HepG2 (cell line): Measurements from ENCODE around the gene ZNF783. TPM values are rescaled to one million over a fixed set of nuclear protein-coding genes. Genes with fewer than 3 reads are reported as not detected.

ENCODE experiments used
- ATAC-seq: fragments of 200-7000 bp; cut with Tn5 transposase; 3 replicates; pipeline ENCODE4 v1.9.1; 2020; ENCODE audit warnings: mild to moderate bottlenecking, moderate library complexity
- BruUV-seq: library from RNA; stranded (reverse); fragments of 400-500 nt; replicated peaks from 2 replicates; lab custom pipeline; 2021; lab: Mats Ljungman, UMichigan
- CTCF ChIA-PET: fragments of 300-600 bp; formaldehyde crosslinking; extraction: SDS; loops from one replicate; lab custom pipeline; 2021; ENCODE audit warnings: low total read pairs, inconsistent platforms, low intra/inter-chr PET ratio; lab: Yijun Ruan, JAX
- POLR2A ChIA-PET: fragments of 350-600 bp; sonication (Branson Sonifier 250); formaldehyde crosslinking; loops from one replicate; lab custom pipeline; 2020; ENCODE audit warnings: antibody characterized with exemption, inconsistent platforms; lab: Yijun Ruan, JAX
- DNase-seq: peaks from one replicate; pipeline ENCODE4 v3.0.0-alpha.2; 2015; ENCODE audit warnings: low spot score
- FAIRE-seq: peaks from 3 replicates; lab custom pipeline; 2011; peaks lifted over from hg19 to GRCh38; lab: Jason Lieb, UNC
- H2AFZ ChIP-seq: one replicate; pipeline ENCODE4 v1.6.1; 2011; ENCODE audit warnings: low read length, inconsistent platforms
- H3K27ac ChIP-seq: fragments of 300-600 bp; 3 replicates; pipeline ENCODE4 v1.8.0; 2011; ENCODE audit warnings: mixed run types, mild to moderate bottlenecking, mixed read lengths, low read length, inconsistent platforms; ENCODE audit not compliant: insufficient read depth; ENCODE audit errors: extremely low read length
- H3K27me3 ChIP-seq, 2 experiments: fragments of 200-600 bp in 1 of 2; 2 replicates in 1 of 2; 3 replicates in 1 of 2; pipeline versions ENCODE4 v1.6.0 to v1.8.0; 2011; ENCODE audit warnings: low read length in 2 of 2, mild to moderate bottlenecking in 2 of 2, moderate library complexity in 2 of 2, inconsistent platforms in 1 of 2; ENCODE audit not compliant: insufficient read depth in 2 of 2, control insufficient read depth in 1 of 2
- H3K36me3 ChIP-seq, 2 experiments: fragments of 200-600 bp in 1 of 2; replicated peaks in 1 of 2; 2 replicates in 1 of 2; 3 replicates in 1 of 2; pipeline versions ENCODE4 v1.5.1 to v1.8.0; 2011; ENCODE audit warnings: low read length in 2 of 2, inconsistent platforms in 1 of 2; ENCODE audit not compliant: insufficient read depth in 2 of 2, control insufficient read depth in 1 of 2
- H3K4me1 ChIP-seq: 2 replicates; pipeline ENCODE4 v1.5.1; 2012; ENCODE audit warnings: low read length, inconsistent platforms; ENCODE audit not compliant: insufficient read depth
- H3K4me2 ChIP-seq: 2 replicates; pipeline ENCODE4 v1.6.0; 2011; ENCODE audit warnings: low read depth, low read length, inconsistent platforms
- H3K4me3 ChIP-seq, 3 experiments: fragments of 200-600 bp in 1 of 3; sonication (generic), shearing (Covaris generic) in 1 of 3; replicated peaks in 1 of 3; 2 replicates each; pipeline ENCODE4 v1.5.1; 2011 to 2016; ENCODE audit warnings: low read length in 3 of 3, inconsistent platforms in 2 of 3, low read depth in 2 of 3, mild to moderate bottlenecking in 2 of 3, control low read depth in 1 of 3, mixed read lengths in 1 of 3; ENCODE audit not compliant: insufficient read depth in 1 of 3
- H3K79me2 ChIP-seq: one replicate; pipeline ENCODE4 v1.6.1; 2011; ENCODE audit warnings: low read length, inconsistent platforms; ENCODE audit not compliant: insufficient read depth
- H3K9ac ChIP-seq: 2 replicates; pipeline ENCODE4 v1.6.0; 2011; ENCODE audit warnings: mild to moderate bottlenecking, low read depth, low read length, inconsistent platforms; ENCODE audit not compliant: insufficient read depth
- H3K9me3 ChIP-seq: 2 replicates; pipeline ENCODE4 v1.5.1; 2012; ENCODE audit warnings: mild to moderate bottlenecking, low read length
- H4K20me1 ChIP-seq: 2 replicates; pipeline ENCODE4 v1.6.0; 2011; ENCODE audit warnings: inconsistent platforms, mild to moderate bottlenecking, low read length, moderate library complexity; ENCODE audit not compliant: insufficient read depth
- EHMT2 ChIP-seq: fragments of 200-600 bp; sonication (generic); IDR thresholded peaks from 2 replicates; pipeline ENCODE4 v1.7.0; 2017; ENCODE audit warnings: antibody characterized with exemption, low read depth, low read length, borderline replicate concordance
- HNRNPUL1 ChIP-seq: fragments of 200-400 bp; formaldehyde crosslinking; IDR thresholded peaks from 2 replicates; pipeline ENCODE4 v1.6.1; 2017; ENCODE audit warnings: low read depth, mild to moderate bottlenecking, low read length, moderate library complexity
- LBX2 ChIP-seq: sonication (generic); formaldehyde crosslinking; IDR thresholded peaks from 2 replicates; pipeline ENCODE4 v1.5.0; 2020; ENCODE audit warnings: missing genetic modification reagents, mild to moderate bottlenecking, borderline replicate concordance
- NFATC3 ChIP-seq: sonication (generic); formaldehyde crosslinking; IDR thresholded peaks from 2 replicates; pipeline ENCODE4 v1.5.1; 2020; ENCODE audit warnings: mild to moderate bottlenecking, missing genetic modification reagents
- NFE2L1 ChIP-seq: sonication (generic); formaldehyde crosslinking; IDR thresholded peaks from 2 replicates; pipeline ENCODE4 v1.4.0; 2020; ENCODE audit warnings: missing genetic modification reagents, mild to moderate bottlenecking, borderline replicate concordance
- NR2F2 ChIP-seq: IDR thresholded peaks from 2 replicates; pipeline ENCODE4 v1.6.1; 2012; ENCODE audit warnings: low read depth, inconsistent platforms, borderline replicate concordance
- RXRA ChIP-seq: sonication (generic); formaldehyde crosslinking; IDR thresholded peaks from 2 replicates; pipeline ENCODE4 v1.5.1; 2020; ENCODE audit warnings: missing genetic modification reagents
- SNAPC2 ChIP-seq: sonication (generic); formaldehyde crosslinking; IDR thresholded peaks from 2 replicates; pipeline ENCODE4 v1.8.1; 2022; ENCODE audit warnings: mild to moderate bottlenecking, missing genetic modification reagents
- SOX13 ChIP-seq, 3 experiments: fragments of 450-650 bp in 1 of 3; sonication (generic) in 1 of 3; formaldehyde crosslinking in 1 of 3; IDR thresholded peaks in 2 of 3; conservative IDR thresholded peaks in 1 of 3; 2 replicates each; pipeline versions ENCODE4 v1.5.0 to v1.6.1; 2016 to 2020; ENCODE audit warnings: antibody characterized with exemption in 1 of 3, mild to moderate bottlenecking in 1 of 3, missing compliant biosample characterization in 1 of 3, missing genetic modification reagents in 1 of 3, moderate library complexity in 1 of 3
- YY1 ChIP-seq: IDR thresholded peaks from 2 replicates; pipeline ENCODE4 v1.6.1; 2011; ENCODE audit warnings: low read length, low read depth, moderate library complexity, mild to moderate bottlenecking; ENCODE audit not compliant: insufficient read depth, insufficient replicate concordance
- ZBTB42 ChIP-seq: sonication (generic); formaldehyde crosslinking; IDR thresholded peaks from 2 replicates; pipeline ENCODE4 v1.5.0; 2020; ENCODE audit warnings: mild to moderate bottlenecking, missing genetic modification reagents
- ZNF17 ChIP-seq: sonication (generic); formaldehyde crosslinking; IDR thresholded peaks from 2 replicates; pipeline ENCODE4 v1.5.0; 2020; ENCODE audit warnings: mild to moderate bottlenecking, missing genetic modification reagents
- ZNF484 ChIP-seq: sonication (generic); formaldehyde crosslinking; IDR thresholded peaks from 2 replicates; pipeline ENCODE4 v1.5.1; 2020; ENCODE audit warnings: mild to moderate bottlenecking, low read depth, missing genetic modification reagents, borderline replicate concordance
- ZSCAN30 ChIP-seq: sonication (generic); formaldehyde crosslinking; IDR thresholded peaks from 2 replicates; pipeline ENCODE4 v1.5.0; 2020; ENCODE audit warnings: mild to moderate bottlenecking, missing genetic modification reagents
- WGBS: methylation state at CpG from one replicate; pipeline ENCODE4 v1.1.6; 2017; ENCODE audit warnings: low lambda C conversion rate; 5-methylcytosine and 5-hydroxymethylcytosine counted together
- in situ Hi-C: cut with HindIII; loops from 2 replicates; pipeline ENCODE4 v1.10.0; 2017; ENCODE audit warnings: low pct_unique_long_range_greater_than_20kb; ENCODE audit not compliant: extremely low pct_ligation_motif_present
- intact Hi-C: fragments of 100-400 bp; cut with micrococcal nuclease; formaldehyde crosslinking; loops from one replicate; pipeline ENCODE4 v1.10.0; 2022; ENCODE audit not compliant: unreplicated experiment
- polyA plus RNA-seq, 8 experiments: library from polyadenylated mRNA; depleted of rRNA in 3 of 8; stranded (reverse) in 7 of 8; unstranded in 1 of 8; fragments of >200 nt; fragmentation: Illumina TruSeq in 4 of 8; extraction: Trizol in 4 of 8; gene quantifications; 2 replicates each; pipeline versions ENCODE4 v1.2.1 to v1.2.3, GENCODE V29; 2011 to 2016; ENCODE audit warnings: low read depth in 4 of 8, missing spikeins in 1 of 8, mixed read lengths in 1 of 8; ENCODE audit not compliant: insufficient read depth in 1 of 8
- total RNA-seq, 5 experiments: library from RNA; depleted of rRNA; stranded (reverse); fragments of >200 nt; fragmentation: Illumina TruSeq; extraction: Trizol; gene quantifications; 2 replicates each; pipeline ENCODE4 v1.2.3, GENCODE V29; 2016; ENCODE audit warnings: low read depth in 1 of 5

Gene ZNF783
- total and polyA plus RNA-seq, 2 of the 13 experiments (the other 11 are each of a cell fraction or from before 2014, with no cell fraction given) = 4.1 to 5.2 TPM

GRCh38 chr7:149280151-149280550, 18.2 kb downstream of the ZNF783 start:
- BruUV-seq = no TSS peak
- WGBS = 85% methylated on average over 5 of the region's 9 CpGs

More at GRCh38 chr7:149280151-149280550, 18.2 kb downstream of the ZNF783 start:
- POLR2A ChIA-PET = no interaction called here
- DNase-seq = no peak
- Histone ChIP-seq H2AFZ (no peak overlapping the region), H3K9me3 (no peaks in the 10 kb centered on the region), H3K9ac (no peak overlapping the region), H3K36me3 (peaks cover 5 to 12% of the 10 kb centered on the region in 2 experiments; a peak in 4 of 5 replicates), H3K27me3 (no peaks in the 10 kb centered on the region; a peak in 1 of 5 replicates), H3K4me1 (peaks cover 10% of the 10 kb centered on the region; the same call in 1 of the 2 replicates), H3K4me2 (no peak overlapping the region), H3K79me2 (no peaks in the 10 kb centered on the region), H3K4me3 (no peak overlapping the region), H3K27ac (no peak overlapping the region), H4K20me1 (no peaks in the 10 kb centered on the region)
- FAIRE-seq = no peak
- intact Hi-C loops = no loop called here
- CTCF ChIA-PET = no interaction called here
- TF ChIP-seq ZNF484 (CRISPR knock-in tag) (no peak), ZBTB42 (CRISPR knock-in tag) (no peak), ZNF17 (no peak), NR2F2 (no peak), HNRNPUL1 (no peak), EHMT2 (no peak), RXRA (CRISPR knock-in tag) (no peak), ZSCAN30 (CRISPR knock-in tag) (no peak), LBX2 (CRISPR knock-in tag) (no peak), SOX13 (IDR thresholded peaks at IDR 0.05) (no peak), SOX13 (CRISPR knock-in tag; conservative IDR thresholded peaks at IDR 0.05 in 1 of 2, IDR thresholded peaks at IDR 0.05 in 1 of 2) (no peak), SNAPC2 (CRISPR knock-in tag) (no peak), NFATC3 (no peak), YY1 (no peak), NFE2L1 (CRISPR knock-in tag) (no peak)
- ATAC-seq = no peak
- in situ Hi-C loops = no loop called here
